Right lobe of liver (tissue), 4 donors: ENCODE measurements around the gene ITGB8.

Experiments used
- POLR2A ChIP-seq: fragments of 450-650 bp; IDR thresholded peaks from one replicate; pipeline ENCODE4 v1.6.1; 2017; ENCODE audit warnings: antibody characterized with exemption, mild to moderate bottlenecking
- TF ChIP-seq, protein P1 (sequence below), 4 donors: fragments of 200-600 bp in 3 of 4; fragments of 450-650 bp in 1 of 4; IDR thresholded peaks; one replicate each; pipeline versions ENCODE4 v1.5.1 to v1.8.0; 2016 to 2022; ENCODE audit warnings: antibody characterized with exemption in 4 of 4, mild to moderate bottlenecking in 2 of 4
- donor health status: DM: no; HTN: no; CAD: no.
- donor health status: DM: no; HTN: no; CAD: no.
- donor health status: DM: no; HTN: yes; CAD: no.

DNA sequence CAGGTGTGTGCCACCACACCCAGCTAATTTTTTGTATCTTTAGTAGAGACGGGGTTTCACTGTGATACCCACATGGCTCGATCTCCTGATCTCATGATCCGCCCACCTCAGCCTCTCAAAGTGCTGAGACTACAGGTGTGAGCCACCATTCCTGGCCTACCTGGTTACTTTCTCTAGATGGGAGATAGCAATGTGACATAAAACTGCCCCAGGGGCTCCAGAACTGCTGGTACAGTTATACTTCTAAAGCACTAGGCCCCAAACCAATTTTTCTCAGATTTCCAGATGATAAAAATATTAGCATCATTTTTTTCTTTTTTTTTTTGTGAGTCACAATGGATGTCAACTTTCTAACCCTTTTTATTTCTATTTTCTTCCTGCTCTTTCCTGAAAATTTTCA lies 27.4 kb downstream of the ITGB8 start:
- TF ChIP-seq, protein P1, sequence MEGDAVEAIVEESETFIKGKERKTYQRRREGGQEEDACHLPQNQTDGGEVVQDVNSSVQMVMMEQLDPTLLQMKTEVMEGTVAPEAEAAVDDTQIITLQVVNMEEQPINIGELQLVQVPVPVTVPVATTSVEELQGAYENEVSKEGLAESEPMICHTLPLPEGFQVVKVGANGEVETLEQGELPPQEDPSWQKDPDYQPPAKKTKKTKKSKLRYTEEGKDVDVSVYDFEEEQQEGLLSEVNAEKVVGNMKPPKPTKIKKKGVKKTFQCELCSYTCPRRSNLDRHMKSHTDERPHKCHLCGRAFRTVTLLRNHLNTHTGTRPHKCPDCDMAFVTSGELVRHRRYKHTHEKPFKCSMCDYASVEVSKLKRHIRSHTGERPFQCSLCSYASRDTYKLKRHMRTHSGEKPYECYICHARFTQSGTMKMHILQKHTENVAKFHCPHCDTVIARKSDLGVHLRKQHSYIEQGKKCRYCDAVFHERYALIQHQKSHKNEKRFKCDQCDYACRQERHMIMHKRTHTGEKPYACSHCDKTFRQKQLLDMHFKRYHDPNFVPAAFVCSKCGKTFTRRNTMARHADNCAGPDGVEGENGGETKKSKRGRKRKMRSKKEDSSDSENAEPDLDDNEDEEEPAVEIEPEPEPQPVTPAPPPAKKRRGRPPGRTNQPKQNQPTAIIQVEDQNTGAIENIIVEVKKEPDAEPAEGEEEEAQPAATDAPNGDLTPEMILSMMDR (IDR thresholded peaks at IDR 0.05), result no peak
- TF ChIP-seq POLR2A, result no peak
